DND-41 (cell line): ENCODE results near the gene U2SURP.

ENCODE experiments used
- ATAC-seq: fragments of 200-7000 bp; cut with Tn5 transposase; 3 replicates; pipeline ENCODE4 v1.9.1; 2021; ENCODE audit warnings: low read depth; ENCODE audit not compliant: insufficient read depth
- DNase-seq: peaks from one replicate; pipeline ENCODE4 v3.0.0-alpha.2; 2020
- H2AFZ ChIP-seq: 2 replicates; pipeline ENCODE4 v1.6.0; 2012; ENCODE audit warnings: low read depth, low read length
- H3K27ac ChIP-seq: 2 replicates; pipeline ENCODE4 v1.5.1; 2012; ENCODE audit warnings: low read length, inconsistent platforms
- H3K27me3 ChIP-seq: fragments of 200-600 bp; sonication (generic); 2 replicates; pipeline ENCODE4 v1.6.0; 2012; ENCODE audit warnings: low read length, mild to moderate bottlenecking, inconsistent platforms; ENCODE audit not compliant: insufficient read depth, poor library complexity
- H3K36me3 ChIP-seq: 2 replicates; pipeline ENCODE4 v1.5.1; 2012; ENCODE audit warnings: low read length, inconsistent platforms; ENCODE audit not compliant: insufficient read depth
- H3K4me1 ChIP-seq: 2 replicates; pipeline ENCODE4 v1.5.1; 2012; ENCODE audit warnings: mild to moderate bottlenecking, low read length; ENCODE audit not compliant: insufficient read depth
- H3K4me2 ChIP-seq: 2 replicates; pipeline ENCODE4 v1.6.0; 2012; ENCODE audit warnings: mild to moderate bottlenecking, moderate library complexity, low read length, inconsistent platforms; ENCODE audit not compliant: insufficient read depth
- H3K4me3 ChIP-seq, 2 experiments: fragments of 200-600 bp in 1 of 2; shearing (Covaris generic) in 1 of 2; 2 replicates each; pipeline ENCODE4 v1.5.1; 2012 to 2016; ENCODE audit warnings: inconsistent platforms in 2 of 2, low read length in 2 of 2, mild to moderate bottlenecking in 2 of 2, low read depth in 1 of 2, moderate library complexity in 1 of 2
- H3K79me2 ChIP-seq: 2 replicates; pipeline ENCODE4 v1.6.0; 2012; ENCODE audit warnings: low read length, inconsistent platforms; ENCODE audit not compliant: insufficient read depth
- H3K9ac ChIP-seq: 2 replicates; pipeline ENCODE4 v1.6.0; 2012; ENCODE audit warnings: low read depth, mild to moderate bottlenecking, inconsistent platforms, low read length, moderate library complexity
- H3K9me3 ChIP-seq: 2 replicates; pipeline ENCODE4 v1.5.1; 2012; ENCODE audit warnings: low read length, moderate library complexity, mild to moderate bottlenecking, inconsistent platforms; ENCODE audit not compliant: insufficient read depth, severe bottlenecking
- H4K20me1 ChIP-seq: 2 replicates; pipeline ENCODE4 v1.6.0; 2012; ENCODE audit warnings: low read length; ENCODE audit not compliant: insufficient read depth
- CTCF ChIP-seq: IDR thresholded peaks from 2 replicates; pipeline ENCODE4 v1.5.1; 2012; ENCODE audit warnings: borderline replicate concordance, low read length, moderate library complexity, mild to moderate bottlenecking; ENCODE audit not compliant: poor library complexity, severe bottlenecking; ENCODE audit errors: extremely low read depth
- EZH2 ChIP-seq: IDR thresholded peaks from 3 replicates; pipeline ENCODE4 v1.6.1; 2012; ENCODE audit warnings: borderline replicate concordance, low read depth, mild to moderate bottlenecking, moderate library complexity, low read length, inconsistent platforms; ENCODE audit not compliant: severe bottlenecking

U2SURP gene

GRCh38 chr3:142971431-142971830 lies 29.9 kb upstream of the U2SURP start:
- no peaks in the 10 kb centered on the region for H3K9me3 ChIP-seq
- DNase-seq (no peak), ATAC-seq (no peak)
- H3K27ac ChIP-seq, result no peak overlapping the region
- no peaks in the 10 kb centered on the region for H3K4me1 ChIP-seq
- no peak for TF ChIP-seq EZH2
- TF ChIP-seq CTCF, result no peak
- no peak overlapping the region for H3K4me2 ChIP-seq
- no peaks in the 10 kb centered on the region for H3K79me2 ChIP-seq
- no peak overlapping the region for H2AFZ ChIP-seq
- H3K27me3 ChIP-seq, result peaks cover 6% of the 10 kb centered on the region
- no peaks in the 10 kb centered on the region for H4K20me1 ChIP-seq
- H3K9ac ChIP-seq, result no peak overlapping the region
- no peaks in the 10 kb centered on the region for H3K36me3 ChIP-seq
- H3K4me3 ChIP-seq, result no peak overlapping the region

- H3K79me2 ChIP-seq, result no peaks in the 10 kb centered on the region
- no peaks in the 10 kb centered on the region for H3K4me1 ChIP-seq
- H3K4me2 ChIP-seq, result no peak overlapping the region
- ATAC-seq (no peak), DNase-seq (no peak)
- H3K27me3 ChIP-seq, result peaks cover 6% of the 10 kb centered on the region
- no peak for TF ChIP-seq EZH2
- TF ChIP-seq CTCF, result no peak
- H3K9me3 ChIP-seq, result no peaks in the 10 kb centered on the region
- no peak overlapping the region for H3K27ac ChIP-seq
- no peak overlapping the region for H2AFZ ChIP-seq
- no peaks in the 10 kb centered on the region for H3K36me3 ChIP-seq
- no peak overlapping the region for H3K9ac ChIP-seq
- no peaks in the 10 kb centered on the region for H4K20me1 ChIP-seq
- H3K4me3 ChIP-seq, result no peak overlapping the region
These were observed 29.1 kb upstream of the U2SURP start for GRCh38 chr3:142972092-142972753.

GRCh38 chr3:142973217-142974009 lies 28.0 kb upstream of the U2SURP start:
- peaks cover 4% of the 10 kb centered on the region for H3K27me3 ChIP-seq
- H3K36me3 ChIP-seq, result no peaks in the 10 kb centered on the region
- no peak for DNase-seq
- H4K20me1 ChIP-seq, result no peaks in the 10 kb centered on the region
- H3K4me2 ChIP-seq, result no peak overlapping the region
- no peak for ATAC-seq
- H3K9ac ChIP-seq, result no peak overlapping the region
- H2AFZ ChIP-seq, result no peak overlapping the region
- H3K27ac ChIP-seq, result no peak overlapping the region
- H3K9me3 ChIP-seq, result no peaks in the 10 kb centered on the region
- no peaks in the 10 kb centered on the region for H3K4me1 ChIP-seq
- no peaks in the 10 kb centered on the region for H3K79me2 ChIP-seq
- no peak for TF ChIP-seq EZH2
- no peak for TF ChIP-seq CTCF
- H3K4me3 ChIP-seq, result no peak overlapping the region
